Uterus (tissue), 4 donors: ENCODE data around the gene DALRD3. TPM values are rescaled to one million over a fixed set of nuclear protein-coding genes. Genes with fewer than 3 reads are reported as not detected.
"Not testable (repeated sequence)": the region's sequence is repeated elsewhere in the genome, so short reads cannot be mapped to it uniquely, and the experiment has no call there.

Experiments used
- DNase-seq, 2 donors: peaks; one replicate each; pipeline ENCODE4 v3.0.0-alpha.2; 2019 to 2020
- H3K27ac ChIP-seq, 2 donors: fragments of 200-600 bp; sonication (generic); 1 replicate in 1 of 2; 2 replicates in 1 of 2; pipeline ENCODE4 v1.5.1; 2016 to 2018
- H3K27me3 ChIP-seq, 2 donors: fragments of 200-600 bp; sonication (generic); one replicate each; pipeline ENCODE4 v1.5.1; 2018 to 2019; ENCODE audit warnings: control low read depth in 1 of 2
- H3K36me3 ChIP-seq, 2 donors: fragments of 200-600 bp; sonication (generic); one replicate each; pipeline ENCODE4 v1.5.1; 2019; ENCODE audit warnings: control low read depth in 1 of 2
- H3K4me1 ChIP-seq, 2 donors: fragments of 200-600 bp; sonication (generic); one replicate each; pipeline ENCODE4 v1.5.1; 2018 to 2019; ENCODE audit warnings: control low read depth in 1 of 2
- H3K4me3 ChIP-seq, 2 donors: fragments of 200-600 bp; sonication (generic); 1 replicate in 1 of 2; 2 replicates in 1 of 2; pipeline ENCODE4 v1.5.1; 2018 to 2019; ENCODE audit warnings: mild to moderate bottlenecking in 1 of 2
- H3K9me3 ChIP-seq, 2 donors: fragments of 200-600 bp; sonication (generic); one replicate each; pipeline ENCODE4 v1.5.1; 2019; ENCODE audit warnings: control low read depth in 1 of 2
- CTCF ChIP-seq, 4 experiments: fragments of 200-600 bp in 2 of 4; fragments of 450-650 bp in 2 of 4; sonication (generic) in 2 of 4; IDR thresholded peaks; one replicate each; pipeline ENCODE4 v1.5.1; 2016 to 2019; ENCODE audit warnings: antibody characterized with exemption in 4 of 4, mild to moderate bottlenecking in 2 of 4, moderate library complexity in 1 of 4
- POLR2A ChIP-seq, 2 donors: fragments of 450-650 bp; IDR thresholded peaks; one replicate each; pipeline ENCODE4 v1.6.1; 2016; ENCODE audit warnings: antibody characterized with exemption in 2 of 2, mild to moderate bottlenecking in 1 of 2, moderate library complexity in 1 of 2
- intact Hi-C: fragments of 100-400 bp; cut with DNase I; formaldehyde crosslinking; loops from one replicate; pipeline ENCODE4 v1.15.1; 2023; ENCODE audit warnings: low total_unique reads
- total RNA-seq, 4 donors: library from RNA; depleted of rRNA in 3 of 4; stranded (reverse); fragments of >200 nt in 3 of 4; gene quantifications; one replicate each; pipeline versions ENCODE4 v1.1.0 to v1.2.4, GENCODE V29; 2014 to 2023
- donor health status: DM: yes; HTN: yes; CAD: no.

The DALRD3 gene
- total RNA-seq, 4 donors from 2014 or later: 13.8 to 93.0 (median 27.7) TPM

- H3K4me1 ChIP-seq: peaks cover 0 to 11% of the 10 kb centered on the region in 2 donors
- H3K9me3 ChIP-seq: no peaks in the 10 kb centered on the region
- no peak for DNase-seq
- TF ChIP-seq POLR2A (IDR thresholded peaks at IDR 0.05): no peak
- TF ChIP-seq CTCF (IDR thresholded peaks at IDR 0.05): peak in 3 of 4 experiments; percentile 24 to 29 (median 28)
- no peaks in the 10 kb centered on the region for H3K36me3 ChIP-seq
- intact Hi-C loops: no loop called here
- H3K4me3 ChIP-seq: no peak overlapping the region
- H3K27me3 ChIP-seq: no peaks in the 10 kb centered on the region
- H3K27ac ChIP-seq: no peak overlapping the region
Measured at GRCh38 chr3:49013738-49014660, 4.4 kb downstream of the DALRD3 start.

- H3K27ac ChIP-seq: no peak overlapping the region
- intact Hi-C loops: no loop called here
- no peak overlapping the region for H3K4me3 ChIP-seq
- H3K36me3 ChIP-seq: no peaks in the 10 kb centered on the region
- TF ChIP-seq POLR2A (IDR thresholded peaks at IDR 0.05) (no peak), CTCF (IDR thresholded peaks at IDR 0.05) (no peak)
- DNase-seq: no peak
- peaks cover 0 to 9% of the 10 kb centered on the region in 2 donors for H3K4me1 ChIP-seq
- no peaks in the 10 kb centered on the region for H3K27me3 ChIP-seq
- H3K9me3 ChIP-seq: no peaks in the 10 kb centered on the region
Measured at GRCh38 chr3:49013113-49013737, 5.2 kb downstream of the DALRD3 start.

DNA sequence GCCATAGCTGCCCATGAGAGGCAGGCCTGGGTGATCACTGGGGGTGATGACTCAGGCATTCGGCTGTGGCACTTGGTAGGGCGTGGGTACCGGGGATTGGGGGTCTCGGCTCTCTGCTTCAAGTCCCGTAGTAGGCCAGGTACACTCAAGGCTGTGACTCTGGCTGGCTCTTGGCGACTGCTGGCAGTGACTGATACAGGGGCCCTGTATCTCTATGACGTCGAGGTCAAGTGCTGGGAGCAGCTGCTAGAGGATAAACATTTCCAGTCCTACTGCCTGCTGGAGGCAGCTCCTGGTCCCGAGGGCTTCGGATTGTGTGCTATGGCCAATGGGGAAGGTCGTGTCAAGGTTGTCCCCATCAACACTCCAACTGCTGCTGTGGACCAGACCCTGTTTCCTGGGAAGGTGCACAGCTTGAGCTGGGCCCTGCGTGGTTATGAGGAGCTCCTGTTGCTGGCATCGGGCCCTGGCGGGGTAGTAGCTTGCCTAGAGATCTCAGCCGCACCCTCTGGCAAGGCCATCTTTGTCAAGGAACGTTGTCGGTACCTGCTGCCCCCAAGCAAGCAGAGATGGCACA, 5.9 kb downstream of the DALRD3 start:
- DNase-seq: no peak
- H3K36me3 ChIP-seq: no peaks in the 10 kb centered on the region
- no peaks in the 10 kb centered on the region for H3K27me3 ChIP-seq
- peaks cover 0 to 4% of the 10 kb centered on the region in 2 donors for H3K4me1 ChIP-seq
- no peak overlapping the region for H3K27ac ChIP-seq
- intact Hi-C loops: no loop called here
- TF ChIP-seq POLR2A (IDR thresholded peaks at IDR 0.05): no peak
- no peak for TF ChIP-seq CTCF (IDR thresholded peaks at IDR 0.05)
- no peaks in the 10 kb centered on the region for H3K9me3 ChIP-seq
- no peak overlapping the region for H3K4me3 ChIP-seq

- DNase-seq: no peak
- H3K27me3 ChIP-seq: no peaks in the 10 kb centered on the region
- intact Hi-C loops: no loop called here
- H3K27ac ChIP-seq: no peak overlapping the region
- TF ChIP-seq CTCF (IDR thresholded peaks at IDR 0.05) (no peak), POLR2A (IDR thresholded peaks at IDR 0.05) (no peak)
- H3K4me3 ChIP-seq: no peak overlapping the region
- no peaks in the 10 kb centered on the region for H3K9me3 ChIP-seq
- H3K36me3 ChIP-seq: no peaks in the 10 kb centered on the region
- no peaks in the 10 kb centered on the region for H3K4me1 ChIP-seq
Measured at GRCh38 chr3:49009396-49009795, 9.0 kb downstream of the DALRD3 start.

GRCh38 chr3:49008627-49009026, 9.8 kb downstream of the DALRD3 start:
- H3K9me3 ChIP-seq, intact Hi-C loops: not testable (repeated sequence)
- H3K27ac ChIP-seq: peak overlapping the region; percentile 92 to 99

More at GRCh38 chr3:49008627-49009026, 9.8 kb downstream of the DALRD3 start:
- DNase-seq, H3K4me1 ChIP-seq, H3K27me3 ChIP-seq, H3K36me3 ChIP-seq: not testable (repeated sequence)
- peak overlapping the region in 1 of 2 donors; percentile 80 for H3K4me3 ChIP-seq
